Measurements from ENCODE around the gene TRIM4. TPM values are rescaled to one million over a fixed set of nuclear protein-coding genes. Genes with fewer than 3 reads are reported as not detected.
A peak's percentile ranks its signal among the peaks of the same experiment; 100 is the strongest.
"Not testable (repeated sequence)": the region's sequence is repeated elsewhere in the genome, so short reads cannot be mapped to it uniquely, and the experiment has no call there.

Gene TRIM4
- total RNA-seq, 1 donor = 27.2 TPM

DNA sequence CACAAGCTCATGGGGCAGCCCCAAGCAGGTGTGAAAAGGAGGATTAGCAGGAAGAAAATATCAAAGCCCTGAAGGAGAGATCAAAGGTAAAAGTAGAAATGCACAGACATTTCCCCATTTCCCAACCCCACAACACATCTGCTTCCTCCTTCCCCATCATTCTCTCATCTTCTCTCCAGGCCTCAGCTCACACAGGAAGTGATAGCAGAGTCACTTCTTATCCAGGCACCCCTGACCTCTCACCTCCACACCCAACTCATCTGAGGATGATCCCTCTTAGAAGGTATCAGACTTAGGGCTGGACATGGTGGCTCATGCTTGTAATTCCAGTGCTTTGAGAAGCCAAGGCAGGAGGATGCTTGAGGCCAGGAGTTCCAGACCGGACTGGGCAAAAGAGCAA, 28.3 kb upstream of the TRIM4 start:
- H3K4me3 ChIP-seq (ENCODE audit: low read depth, low read length) = no peak overlapping the region
- TF ChIP-seq, protein P1, sequence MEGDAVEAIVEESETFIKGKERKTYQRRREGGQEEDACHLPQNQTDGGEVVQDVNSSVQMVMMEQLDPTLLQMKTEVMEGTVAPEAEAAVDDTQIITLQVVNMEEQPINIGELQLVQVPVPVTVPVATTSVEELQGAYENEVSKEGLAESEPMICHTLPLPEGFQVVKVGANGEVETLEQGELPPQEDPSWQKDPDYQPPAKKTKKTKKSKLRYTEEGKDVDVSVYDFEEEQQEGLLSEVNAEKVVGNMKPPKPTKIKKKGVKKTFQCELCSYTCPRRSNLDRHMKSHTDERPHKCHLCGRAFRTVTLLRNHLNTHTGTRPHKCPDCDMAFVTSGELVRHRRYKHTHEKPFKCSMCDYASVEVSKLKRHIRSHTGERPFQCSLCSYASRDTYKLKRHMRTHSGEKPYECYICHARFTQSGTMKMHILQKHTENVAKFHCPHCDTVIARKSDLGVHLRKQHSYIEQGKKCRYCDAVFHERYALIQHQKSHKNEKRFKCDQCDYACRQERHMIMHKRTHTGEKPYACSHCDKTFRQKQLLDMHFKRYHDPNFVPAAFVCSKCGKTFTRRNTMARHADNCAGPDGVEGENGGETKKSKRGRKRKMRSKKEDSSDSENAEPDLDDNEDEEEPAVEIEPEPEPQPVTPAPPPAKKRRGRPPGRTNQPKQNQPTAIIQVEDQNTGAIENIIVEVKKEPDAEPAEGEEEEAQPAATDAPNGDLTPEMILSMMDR (IDR thresholded peaks at IDR 0.05; ENCODE audit: insufficient read depth, low read depth, low read length) = no peak
- DNase-seq (ENCODE audit: low read depth) = no peak

DNA sequence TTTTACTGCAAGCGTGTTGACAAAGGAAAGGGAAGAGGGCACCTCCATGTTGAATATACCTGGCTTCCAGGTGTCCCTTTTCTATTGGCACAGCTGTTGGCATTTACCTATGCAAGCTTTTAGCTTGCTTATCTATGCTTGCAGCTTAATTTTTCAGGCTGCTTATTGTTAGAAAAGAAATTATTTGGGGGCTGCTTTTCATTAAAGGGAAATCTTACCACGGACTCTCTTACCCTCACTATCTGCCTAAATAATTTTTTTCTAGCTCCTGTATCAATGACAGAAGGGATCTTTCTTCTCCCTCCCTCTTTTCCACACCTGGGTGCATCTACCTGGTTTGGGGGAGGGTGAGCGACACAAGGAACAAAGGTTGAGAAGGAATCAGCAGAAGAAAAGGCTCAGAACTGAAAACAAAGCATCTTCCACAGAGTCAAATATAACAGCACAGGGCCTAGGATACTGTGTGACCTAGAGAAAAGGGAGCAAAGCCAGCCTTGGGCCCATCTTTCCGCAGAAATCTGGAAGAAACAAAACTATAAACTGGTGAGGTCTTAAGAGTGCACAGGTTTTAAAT, 25.3 kb upstream of the TRIM4 start:
- TF ChIP-seq, protein P1 (IDR thresholded peaks at IDR 0.05; ENCODE audit: insufficient read depth, low read depth, low read length) = no peak
- DNase-seq (ENCODE audit: low read depth) = no peak
- no peak overlapping the region for H3K4me3 ChIP-seq (ENCODE audit: low read depth, low read length)

DNA sequence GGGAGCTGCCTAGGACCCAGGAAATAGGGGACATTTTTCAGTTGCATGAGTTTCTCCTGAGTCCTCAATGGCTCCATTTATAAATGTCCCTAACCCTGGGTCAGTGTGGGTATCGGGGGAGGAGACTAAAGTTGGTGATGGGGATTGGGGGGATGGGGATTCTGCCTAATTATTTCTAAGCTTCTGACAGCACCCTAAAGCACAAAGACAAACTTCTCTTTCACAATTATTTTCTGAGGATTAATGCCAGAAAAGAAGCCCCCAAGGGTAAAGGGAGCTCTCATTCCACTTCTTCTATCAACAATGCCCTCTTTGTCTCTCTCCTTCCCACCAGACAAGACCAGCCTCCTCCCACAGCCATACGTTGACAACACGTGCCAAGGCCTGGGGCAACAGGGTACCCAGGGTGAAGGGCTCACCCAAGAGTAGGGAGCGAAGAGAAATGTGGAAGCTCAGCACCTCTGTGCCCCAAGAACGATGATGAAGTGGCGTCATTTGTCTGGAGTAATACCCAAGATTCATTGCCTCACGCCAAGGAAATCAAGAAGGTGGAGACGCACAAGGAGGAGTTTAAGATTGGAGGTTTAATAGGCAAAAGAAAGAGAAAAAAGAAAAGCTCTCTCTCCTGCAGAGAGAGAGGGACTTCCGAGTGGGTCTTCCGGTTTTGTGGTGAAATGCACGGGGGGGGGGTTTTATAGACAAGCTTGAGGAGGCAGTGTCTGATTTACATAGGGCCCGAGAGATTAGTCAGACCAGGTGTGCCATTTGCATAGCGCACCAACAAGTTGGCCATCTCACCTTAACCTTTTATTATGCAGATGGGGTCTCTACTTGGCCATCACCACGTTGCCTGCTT, 24.5 kb upstream of the TRIM4 start:
- DNase-seq (ENCODE audit: low read depth) = no peak
- H3K4me3 ChIP-seq (ENCODE audit: low read depth, low read length) = no peak overlapping the region
- TF ChIP-seq, protein P1 (IDR thresholded peaks at IDR 0.05; ENCODE audit: insufficient read depth, low read depth, low read length) = no peak

DNA sequence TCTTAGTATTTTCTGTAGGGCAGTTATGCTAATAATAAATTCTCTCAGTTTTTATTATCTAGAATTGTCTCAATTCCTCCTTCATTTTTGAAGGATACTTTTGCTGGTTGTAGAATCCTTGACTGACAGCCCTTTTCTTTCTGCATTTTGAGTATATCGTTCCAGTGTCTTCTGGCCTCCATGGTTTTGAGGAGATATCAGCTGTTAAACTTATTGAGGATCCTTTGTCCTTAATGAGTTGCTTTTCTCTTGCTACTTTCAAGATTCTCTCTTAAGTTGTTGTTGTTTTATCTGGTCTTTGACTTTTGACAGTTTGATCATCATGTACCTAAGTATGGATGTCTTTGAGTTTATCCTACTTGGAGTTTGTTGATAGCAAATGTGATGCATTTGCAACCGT, 19.0 kb upstream of the TRIM4 start:
- H3K4me3 ChIP-seq (ENCODE audit: low read depth, low read length) = no peak overlapping the region
- DNase-seq (ENCODE audit: low read depth) = no peak
- TF ChIP-seq, protein P1 (IDR thresholded peaks at IDR 0.05; ENCODE audit: insufficient read depth, low read depth, low read length) = no peak

DNA sequence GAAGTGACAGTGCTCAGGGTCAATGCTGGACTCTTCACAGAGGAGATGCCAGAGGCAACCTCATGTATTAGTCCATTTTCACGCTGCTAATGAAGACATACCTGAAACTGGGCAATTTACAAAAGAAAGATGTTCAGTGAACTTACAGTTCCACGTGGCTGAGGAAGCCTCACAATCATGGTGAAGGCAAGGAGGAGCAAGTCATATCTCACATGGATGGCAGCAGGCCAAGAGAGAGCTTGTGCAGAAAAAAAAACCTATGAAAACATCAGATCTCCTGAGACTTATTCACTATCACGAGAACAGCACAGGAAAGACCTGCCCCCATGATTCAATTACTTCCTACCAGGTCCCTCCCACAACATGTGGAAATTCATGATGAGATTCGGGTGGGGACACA, 15.7 kb upstream of the TRIM4 start:
- DNase-seq (ENCODE audit: low read depth); H3K4me3 ChIP-seq (ENCODE audit: low read depth, low read length): not testable (repeated sequence)

DNA sequence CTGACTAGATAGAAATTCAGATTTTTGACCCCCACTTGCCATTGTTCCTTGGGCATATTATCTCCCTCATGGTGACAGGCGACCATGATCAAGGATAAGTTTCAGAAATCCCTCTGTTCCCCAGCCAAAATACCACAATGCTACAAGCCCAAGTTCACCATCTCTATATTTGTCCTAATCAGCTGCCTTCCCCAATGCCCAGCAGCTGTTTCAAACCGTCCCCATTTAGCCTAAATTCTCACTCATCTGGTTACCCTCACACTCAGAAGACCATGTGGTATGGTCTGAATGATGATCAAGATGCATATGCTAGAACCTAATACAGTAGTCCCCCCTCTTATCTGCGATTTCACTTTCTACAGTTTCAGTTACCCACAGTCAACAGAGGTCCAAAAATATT, 11.0 kb upstream of the TRIM4 start:
- TF ChIP-seq, protein P1 (IDR thresholded peaks at IDR 0.05; ENCODE audit: insufficient read depth, low read depth, low read length) = no peak
- no peak for DNase-seq (ENCODE audit: low read depth)
- no peak overlapping the region for H3K4me3 ChIP-seq (ENCODE audit: low read depth, low read length)

DNA sequence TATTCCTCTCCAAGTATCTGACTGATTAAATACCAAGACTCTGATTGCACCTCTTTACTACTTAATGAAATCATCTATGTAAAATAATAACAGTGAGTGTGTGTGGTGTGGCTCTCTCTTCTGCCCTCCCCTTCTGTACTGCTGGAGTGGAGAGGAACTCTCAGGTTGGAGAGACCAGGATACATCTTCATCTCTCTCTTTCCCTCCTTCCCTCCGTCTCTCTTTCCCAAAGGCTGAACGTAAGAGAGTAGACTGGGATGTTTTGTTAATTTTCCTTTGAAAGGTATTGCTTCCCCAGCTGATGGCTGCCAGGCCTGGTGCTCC, 10.4 kb upstream of the TRIM4 start:
- peak overlapping the region; percentile 35 for H3K4me3 ChIP-seq (ENCODE audit: low read depth, low read length)
- TF ChIP-seq, protein P1 (IDR thresholded peaks at IDR 0.05; ENCODE audit: insufficient read depth, low read depth, low read length) = no peak
- DNase-seq (ENCODE audit: low read depth) = no peak
